ENCODE measurements around the gene IFITM1.
"Not testable (repeated sequence)": the region's sequence is repeated elsewhere in the genome, so short reads cannot be mapped to it uniquely, and the experiment has no call there.

IFITM1 gene

GRCh38 chr11:350723-351255 lies 36.9 kb downstream of the IFITM1 start:
- DNase-seq = no peak

GRCh38 chr11:351411-351810 lies 37.6 kb downstream of the IFITM1 start:
- DNase-seq = no peak

- no peak for DNase-seq
Observed at GRCh38 chr11:352456-353031, 38.7 kb downstream of the IFITM1 start.

- no peak for DNase-seq
Observed at GRCh38 chr11:353179-353873, 39.5 kb downstream of the IFITM1 start.

GRCh38 chr11:355581-356458 lies 42.0 kb downstream of the IFITM1 start:
- DNase-seq = peak; percentile 81

- DNase-seq = no peak
Observed at GRCh38 chr11:356610-357009, 42.8 kb downstream of the IFITM1 start.

- no peak for DNase-seq
Observed at GRCh38 chr11:357582-357981, 43.7 kb downstream of the IFITM1 start.

- DNase-seq = no peak
Observed at GRCh38 chr11:358129-358800, 44.4 kb downstream of the IFITM1 start.

GRCh38 chr11:359181-359714 lies 45.4 kb downstream of the IFITM1 start:
- DNase-seq = no peak

- DNase-seq = no peak
Observed at GRCh38 chr11:360326-361280, 46.8 kb downstream of the IFITM1 start.

- no peak for DNase-seq
Observed at GRCh38 chr11:362642-363442, 49.0 kb downstream of the IFITM1 start.

GRCh38 chr11:363443-363805 lies 49.6 kb downstream of the IFITM1 start:
- not testable (repeated sequence) for DNase-seq

- peak; percentile 93 for DNase-seq
Observed at GRCh38 chr11:363948-364761, 50.3 kb downstream of the IFITM1 start.
